ENCODE measurements around the gene STEAP1B.
"Not testable (repeated sequence)": the region's sequence is repeated elsewhere in the genome, so short reads cannot be mapped to it uniquely, and the experiment has no call there.

Gene STEAP1B

DNA sequence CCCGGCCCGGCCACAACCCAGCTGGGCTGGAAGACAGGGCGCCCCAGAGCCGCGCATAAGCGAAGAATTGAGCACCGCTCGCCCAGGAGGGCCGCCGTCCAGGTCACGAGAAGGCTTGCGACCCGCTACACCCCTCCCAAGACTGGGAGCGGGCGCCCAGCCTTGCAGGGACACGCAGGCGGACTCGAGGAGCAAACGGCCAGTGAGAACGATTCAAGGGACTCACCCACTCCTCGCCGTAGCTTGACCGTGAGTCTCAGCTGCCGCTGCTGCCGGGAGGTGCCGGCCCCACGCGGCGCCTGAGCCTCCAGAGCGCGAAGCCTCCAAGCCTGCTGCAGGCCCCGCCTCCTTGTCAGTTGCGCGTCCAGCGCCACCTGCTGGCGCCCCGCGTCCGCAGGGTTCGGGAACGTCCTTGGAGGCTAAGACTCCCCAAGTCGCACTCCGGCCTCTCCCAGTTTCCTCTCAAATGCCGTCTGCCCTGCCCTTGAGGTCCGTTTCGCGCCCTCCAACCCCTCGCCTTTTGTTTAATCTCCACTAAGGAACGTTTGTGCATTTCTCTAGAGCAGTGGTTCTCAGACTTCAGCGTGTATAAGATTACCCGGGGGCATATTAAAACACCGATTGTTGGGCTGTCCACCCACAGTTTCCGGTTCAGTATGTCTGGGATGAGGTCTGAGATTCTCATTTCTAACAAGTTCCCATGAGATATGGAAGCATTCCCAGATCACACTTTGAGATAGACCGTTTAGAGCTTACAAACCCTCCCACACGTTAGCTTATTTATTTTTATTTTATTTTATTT is at the start of gene STEAP1B:
Gene STEAP1B (minus strand): TSS at position 301 of the 802 bp plus-strand sequence. CDS start 5,333 bp downstream, outside the sequence.
- peak; percentile 80 for DNase-seq (ENCODE audit: low spot score)

GRCh38 chr7:22549051-22549450 is 49.1 kb upstream of the STEAP1B start:
- no peak for DNase-seq (ENCODE audit: low spot score)

- no peak for DNase-seq (ENCODE audit: low spot score)
Measured at GRCh38 chr7:22548313-22548712, 48.3 kb upstream of the STEAP1B start.

- no peak for DNase-seq (ENCODE audit: low spot score)
Measured at GRCh38 chr7:22546769-22547168, 46.8 kb upstream of the STEAP1B start.

DNA sequence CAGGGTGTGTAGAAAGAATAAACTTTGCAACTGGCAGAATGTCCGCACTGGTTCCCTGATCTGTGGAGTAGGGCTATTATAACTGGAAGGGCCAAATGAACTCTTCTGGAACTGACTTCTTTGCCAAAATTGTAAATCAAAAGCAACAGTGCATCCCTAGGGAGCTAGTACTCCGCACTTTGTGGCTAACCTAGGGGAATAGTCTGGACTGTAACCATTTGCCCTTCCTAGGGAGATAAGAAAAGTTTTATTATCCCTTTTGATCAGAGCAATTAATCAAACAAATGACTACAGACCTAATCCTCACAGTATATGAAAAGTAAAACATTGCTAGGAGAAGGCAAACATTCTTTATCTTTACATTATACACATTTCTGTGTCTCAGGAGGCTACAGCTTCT is 45.5 kb upstream of the STEAP1B start:
- DNase-seq (ENCODE audit: low spot score), result no peak

- DNase-seq (ENCODE audit: low spot score), result no peak
Measured at GRCh38 chr7:22544245-22544644, 44.3 kb upstream of the STEAP1B start.

DNA sequence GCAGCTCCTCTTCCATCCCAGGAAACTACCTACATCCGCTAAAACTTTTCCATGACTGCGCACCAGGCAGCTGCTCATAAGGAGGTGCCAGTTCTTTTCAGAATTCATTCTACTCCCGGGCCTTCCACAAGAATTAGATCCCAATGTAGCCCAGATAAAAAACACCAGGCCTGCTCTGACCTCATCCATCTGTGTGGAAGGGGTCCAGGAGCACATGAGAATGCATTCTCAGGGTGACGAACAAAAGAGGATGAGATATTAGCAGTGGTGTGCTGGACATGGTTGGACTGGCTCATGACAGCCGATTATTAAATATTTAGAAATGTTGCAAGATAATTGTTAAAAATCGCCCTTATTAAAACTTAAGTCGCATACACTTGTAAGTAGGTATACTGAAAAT is 43.2 kb upstream of the STEAP1B start:
- no peak for DNase-seq (ENCODE audit: low spot score)

DNA sequence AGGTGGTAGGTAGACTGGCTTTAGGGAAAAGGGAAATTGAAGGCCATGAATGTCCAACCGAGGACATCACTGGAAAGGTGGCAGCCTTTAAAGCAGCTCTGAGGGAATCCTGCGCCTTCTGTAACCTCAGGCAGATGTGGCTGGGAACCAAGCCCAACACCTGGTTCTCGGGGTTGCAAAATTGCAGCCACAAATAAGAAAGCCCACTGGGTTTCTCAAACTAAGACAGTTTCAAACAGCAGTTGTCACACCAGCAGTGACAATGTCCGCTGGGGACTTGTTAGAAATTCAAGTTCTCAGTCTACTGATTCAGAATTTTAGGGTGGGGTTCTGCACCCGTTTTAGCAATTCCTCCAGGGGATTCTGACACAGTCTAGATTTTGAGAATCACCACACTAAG is 42.7 kb upstream of the STEAP1B start:
- DNase-seq (ENCODE audit: low spot score), result no peak

DNA sequence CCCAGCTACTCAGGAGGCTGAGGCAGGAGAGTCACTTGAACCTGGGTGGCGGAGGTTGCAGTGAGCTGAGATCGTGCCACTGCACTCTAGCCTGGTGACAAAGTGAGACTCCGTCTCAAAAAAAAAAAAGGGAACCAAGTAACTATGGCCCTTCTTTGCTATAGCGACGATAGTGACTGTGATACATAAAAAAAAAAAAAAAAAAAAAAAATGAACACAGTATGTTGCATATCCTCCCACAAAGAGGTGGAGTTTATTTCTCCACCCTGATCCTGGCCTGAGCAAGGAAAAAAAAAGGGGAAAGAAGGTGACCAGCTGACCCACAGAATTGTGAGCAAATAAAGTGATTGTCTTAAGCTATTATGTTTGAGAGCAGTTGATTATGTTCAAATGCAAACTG is 42.3 kb upstream of the STEAP1B start:
- no peak for DNase-seq (ENCODE audit: low spot score)

GRCh38 chr7:22541789-22542188 is 41.8 kb upstream of the STEAP1B start:
- no peak for DNase-seq (ENCODE audit: low spot score)

DNA sequence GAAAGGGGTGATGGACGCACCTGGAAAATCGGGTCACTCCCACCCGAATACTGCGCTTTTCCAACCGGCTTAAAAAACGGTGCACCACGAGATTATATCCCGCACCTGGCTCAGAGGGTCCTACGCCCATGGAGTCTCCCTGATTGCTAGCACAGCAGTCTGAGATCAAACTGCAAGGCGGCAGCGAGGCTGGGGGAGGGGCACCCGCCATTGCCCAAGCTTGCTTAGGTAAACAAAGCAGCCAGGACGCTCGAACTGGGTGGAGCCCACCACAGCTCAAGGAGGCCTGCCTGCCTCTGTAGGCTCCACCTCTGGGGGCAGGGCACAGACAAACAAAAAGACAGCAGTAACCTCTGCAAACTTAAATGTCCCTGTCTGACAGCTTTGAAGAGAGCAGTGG is 28.5 kb upstream of the STEAP1B start:
- DNase-seq (ENCODE audit: low spot score), result not testable (repeated sequence)

DNA sequence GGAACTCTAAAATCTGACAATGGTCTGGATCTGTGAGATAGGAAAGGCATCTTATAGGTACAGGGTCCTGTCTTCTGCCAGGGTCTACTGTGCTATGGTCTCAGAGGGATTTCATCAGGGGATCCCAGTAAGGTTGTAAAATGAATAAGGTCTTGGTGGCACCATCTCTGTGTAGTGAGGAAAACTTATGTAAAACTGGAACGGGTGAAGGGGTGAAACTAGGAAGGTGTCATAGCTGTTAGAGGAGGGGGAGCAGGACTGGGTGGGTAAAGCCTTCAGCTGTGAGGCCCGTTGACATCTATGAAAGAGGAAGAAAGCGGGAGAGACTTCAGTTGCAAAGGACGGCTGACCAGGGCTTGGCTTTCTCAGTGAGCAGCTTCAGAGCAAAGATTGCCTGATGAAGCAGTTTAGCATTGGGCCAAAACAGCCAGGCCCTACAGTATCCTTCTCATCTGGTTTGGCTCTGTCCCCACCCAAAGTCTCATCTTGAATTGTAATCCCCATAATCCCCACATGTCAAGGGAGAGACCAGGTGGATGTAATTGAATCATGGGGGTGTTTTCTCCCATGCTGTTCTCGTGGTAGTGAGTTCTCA is 24.5 kb upstream of the STEAP1B start:
- not testable (repeated sequence) for DNase-seq (ENCODE audit: low spot score)

- DNase-seq (ENCODE audit: low spot score), result not testable (repeated sequence)
Measured at GRCh38 chr7:22523478-22524352, 23.7 kb upstream of the STEAP1B start.

- not testable (repeated sequence) for DNase-seq (ENCODE audit: low spot score)
Measured at GRCh38 chr7:22519560-22519959, 19.6 kb upstream of the STEAP1B start.

GRCh38 chr7:22516950-22517349 is 17.0 kb upstream of the STEAP1B start:
- not testable (repeated sequence) for DNase-seq (ENCODE audit: low spot score)

GRCh38 chr7:22514963-22515362 is 15.0 kb upstream of the STEAP1B start:
- not testable (repeated sequence) for DNase-seq (ENCODE audit: low spot score)

DNA sequence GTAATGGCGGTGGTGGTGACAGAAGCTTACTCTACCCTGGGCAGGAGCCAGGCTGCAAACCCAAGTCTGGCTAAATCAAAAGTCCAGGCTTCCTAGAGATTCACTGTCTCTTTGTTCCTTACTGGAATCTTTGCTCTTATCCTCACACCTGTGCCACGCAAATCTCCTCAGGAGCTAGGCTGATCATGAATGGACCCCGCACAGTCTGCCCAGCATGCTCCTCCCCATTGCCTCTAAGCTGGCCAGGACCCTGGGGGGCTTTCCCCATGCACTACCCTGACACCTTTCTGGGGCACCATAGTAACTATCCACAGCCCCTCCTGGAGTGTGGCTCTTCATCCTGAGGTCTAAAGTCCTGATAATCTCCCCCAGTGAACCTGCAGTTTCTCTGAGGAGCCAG is 7.3 kb upstream of the STEAP1B start:
- not testable (repeated sequence) for DNase-seq (ENCODE audit: low spot score)

GRCh38 chr7:22506316-22507020 is 6.5 kb upstream of the STEAP1B start:
- DNase-seq (ENCODE audit: low spot score), result not testable (repeated sequence)

- not testable (repeated sequence) for DNase-seq (ENCODE audit: low spot score)
Measured at GRCh38 chr7:22504519-22504918, 4.5 kb upstream of the STEAP1B start.

- DNase-seq (ENCODE audit: low spot score), result not testable (repeated sequence)
Measured at GRCh38 chr7:22502104-22502503, 2.1 kb upstream of the STEAP1B start.

GRCh38 chr7:22501336-22501735 is 1.3 kb upstream of the STEAP1B start:
- DNase-seq (ENCODE audit: low spot score), result not testable (repeated sequence)

DNA sequence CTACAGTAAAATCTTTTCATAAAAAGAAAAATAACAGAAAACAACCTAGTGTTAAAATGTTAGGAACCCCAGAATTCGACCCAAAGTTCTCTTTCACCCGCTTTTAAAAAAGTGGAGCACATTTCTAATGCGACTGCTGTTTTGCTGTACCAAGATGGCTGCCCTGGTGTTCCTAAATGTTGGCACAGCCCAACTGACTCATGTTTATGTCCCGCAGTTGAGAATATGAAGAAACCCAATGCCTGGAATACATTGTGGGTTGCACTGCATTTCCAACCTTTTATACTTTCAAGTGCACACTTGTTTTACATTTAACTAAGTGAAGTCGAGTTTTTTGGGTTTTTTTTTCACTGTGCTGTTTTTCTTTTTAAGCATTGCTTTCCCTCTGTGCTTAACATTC is 944 bp downstream of the STEAP1B start:
- no peak for DNase-seq (ENCODE audit: low spot score)
